ENCODE results near the gene ANKRD55.
A peak's percentile ranks its signal among the peaks of the same experiment; 100 is the strongest.
"Not testable (repeated sequence)": the region's sequence is repeated elsewhere in the genome, so short reads cannot be mapped to it uniquely, and the experiment has no call there.

The ANKRD55 gene

GRCh38 chr5:56207537-56207936 is 25.6 kb downstream of the ANKRD55 start:
- DNase-seq (ENCODE audit: low read depth in 2 of 2), result no peak

- no peak for DNase-seq (ENCODE audit: low read depth in 2 of 2)
Measured at GRCh38 chr5:56206126-56206910, 26.8 kb downstream of the ANKRD55 start.

- not testable (repeated sequence) for DNase-seq (ENCODE audit: low read depth in 2 of 2)
Measured at GRCh38 chr5:56203936-56204335, 29.2 kb downstream of the ANKRD55 start.

- DNase-seq (ENCODE audit: low read depth in 2 of 2), result no peak
Measured at GRCh38 chr5:56202483-56202882, 30.6 kb downstream of the ANKRD55 start.

- not testable (repeated sequence) for DNase-seq (ENCODE audit: low read depth in 2 of 2)
Measured at GRCh38 chr5:56201762-56202261, 31.3 kb downstream of the ANKRD55 start.

- DNase-seq (ENCODE audit: low read depth in 2 of 2), result peak in 1 of 2 donors; percentile 32
Measured at GRCh38 chr5:56200971-56201666, 32.0 kb downstream of the ANKRD55 start.

GRCh38 chr5:56195016-56195415 is 38.1 kb downstream of the ANKRD55 start:
- DNase-seq (ENCODE audit: low read depth in 2 of 2), result no peak

- DNase-seq (ENCODE audit: low read depth in 2 of 2), result no peak
Measured at GRCh38 chr5:56192246-56192645, 40.9 kb downstream of the ANKRD55 start.

- DNase-seq (ENCODE audit: low read depth in 2 of 2), result no peak
Measured at GRCh38 chr5:56191656-56192055, 41.5 kb downstream of the ANKRD55 start.

- peak in 1 of 2 donors; percentile 5 for DNase-seq (ENCODE audit: low read depth in 2 of 2)
Measured at GRCh38 chr5:56190497-56190896, 42.6 kb downstream of the ANKRD55 start.

- DNase-seq (ENCODE audit: low read depth in 2 of 2), result no peak
Measured at GRCh38 chr5:56185768-56186311, 47.3 kb downstream of the ANKRD55 start.

- no peak for DNase-seq (ENCODE audit: low read depth in 2 of 2)
Measured at GRCh38 chr5:56183506-56183905, 49.6 kb downstream of the ANKRD55 start.

- DNase-seq (ENCODE audit: low read depth in 2 of 2), result no peak
Measured at GRCh38 chr5:56179442-56179841, 53.7 kb downstream of the ANKRD55 start.

GRCh38 chr5:56178823-56179222 is 54.3 kb downstream of the ANKRD55 start:
- DNase-seq (ENCODE audit: low read depth in 2 of 2), result no peak

GRCh38 chr5:56176871-56177533 is 56.1 kb downstream of the ANKRD55 start:
- DNase-seq (ENCODE audit: low read depth in 2 of 2), result no peak

- no peak for DNase-seq (ENCODE audit: low read depth in 2 of 2)
Measured at GRCh38 chr5:56176155-56176798, 56.9 kb downstream of the ANKRD55 start.

- DNase-seq (ENCODE audit: low read depth in 2 of 2), result no peak
Measured at GRCh38 chr5:56175488-56175887, 57.6 kb downstream of the ANKRD55 start.

GRCh38 chr5:56175021-56175420 is 58.1 kb downstream of the ANKRD55 start:
- DNase-seq (ENCODE audit: low read depth in 2 of 2), result no peak

- no peak for DNase-seq (ENCODE audit: low read depth in 2 of 2)
Measured at GRCh38 chr5:56172241-56172640, 60.9 kb downstream of the ANKRD55 start.

GRCh38 chr5:56170557-56170956 is 62.6 kb downstream of the ANKRD55 start:
- DNase-seq (ENCODE audit: low read depth in 2 of 2), result no peak

GRCh38 chr5:56169949-56170348 is 63.2 kb downstream of the ANKRD55 start:
- DNase-seq (ENCODE audit: low read depth in 2 of 2), result no peak

- DNase-seq (ENCODE audit: low read depth in 2 of 2), result no peak
Measured at GRCh38 chr5:56169281-56169680, 63.8 kb downstream of the ANKRD55 start.
